Medulla oblongata (tissue), 1 donor: ENCODE results near the gene MSANTD2.
"Not testable (repeated sequence)": the region's sequence is repeated elsewhere in the genome, so short reads cannot be mapped to it uniquely, and the experiment has no call there.

Experiments
- DNase-seq: peaks from one replicate; pipeline ENCODE4 v3.0.0-alpha.2; 2015; ENCODE audit errors: extremely low spot score

The MSANTD2 gene

DNA sequence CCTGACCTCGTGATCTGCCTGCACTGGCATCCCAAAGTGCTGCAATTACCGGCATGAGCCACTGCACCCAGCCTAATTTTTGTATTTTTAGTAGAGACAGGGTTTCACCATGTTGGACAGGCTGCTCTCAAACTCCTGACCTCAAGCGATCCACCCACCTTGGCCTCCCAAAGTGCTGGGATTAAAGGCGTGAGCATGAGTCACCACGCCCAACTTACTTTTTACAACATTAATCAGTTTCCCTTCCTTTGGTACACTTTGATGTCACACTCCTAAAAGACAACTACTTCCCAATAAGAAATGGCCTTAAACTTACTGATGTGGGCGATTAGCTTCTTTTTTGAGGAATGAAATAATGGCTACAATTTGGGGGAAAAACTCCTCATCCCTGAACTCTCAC is 29.2 kb downstream of the MSANTD2 start:
- DNase-seq = not testable (repeated sequence)

DNA sequence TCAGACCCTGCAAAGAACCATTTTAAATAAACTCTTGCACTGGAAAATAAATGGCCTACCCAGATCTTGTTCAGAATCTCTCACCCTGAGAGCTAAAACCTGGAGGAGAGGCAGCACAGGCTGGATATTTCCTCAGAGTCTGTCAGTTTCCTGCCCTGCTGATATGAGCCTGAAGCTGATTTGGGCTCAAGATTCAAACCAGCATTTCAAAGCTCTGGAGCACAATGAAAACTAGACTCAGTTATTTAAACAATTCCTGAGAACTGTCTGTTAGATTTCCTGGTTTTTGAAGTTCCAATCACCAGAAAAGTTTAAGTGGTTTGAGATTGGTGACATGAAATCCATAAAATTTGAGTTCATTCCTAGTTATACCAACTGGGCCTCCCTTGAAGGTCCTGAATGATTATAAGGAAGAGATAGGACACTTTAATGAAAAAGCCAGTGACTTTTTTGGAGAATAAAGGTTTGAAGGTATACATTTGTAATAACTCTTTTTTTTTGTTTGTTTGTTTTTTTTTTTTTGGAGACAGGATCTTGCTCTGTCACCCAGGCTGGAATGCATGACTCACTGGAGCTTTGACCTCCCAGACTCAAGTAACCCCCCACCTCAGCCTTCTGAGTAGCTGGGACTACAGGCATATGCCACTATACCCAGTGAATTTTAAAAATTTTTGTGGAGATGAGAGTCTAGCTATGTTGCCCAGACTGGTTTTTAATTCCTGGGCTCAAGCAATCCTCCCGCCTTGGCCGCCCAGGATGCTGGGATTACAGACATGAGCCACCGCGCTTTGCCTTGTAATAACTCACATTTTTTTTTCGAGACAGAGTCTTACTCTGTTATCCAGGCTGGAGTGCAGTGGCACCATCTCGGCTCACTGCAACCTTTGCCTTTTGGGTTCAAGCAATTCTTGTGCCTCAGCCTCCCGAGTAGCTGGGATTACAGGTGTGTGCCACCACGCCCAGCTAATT is 30.1 kb downstream of the MSANTD2 start:
- DNase-seq = no peak

GRCh38 chr11:124768914-124769313 is 31.3 kb downstream of the MSANTD2 start:
- DNase-seq = no peak

DNA sequence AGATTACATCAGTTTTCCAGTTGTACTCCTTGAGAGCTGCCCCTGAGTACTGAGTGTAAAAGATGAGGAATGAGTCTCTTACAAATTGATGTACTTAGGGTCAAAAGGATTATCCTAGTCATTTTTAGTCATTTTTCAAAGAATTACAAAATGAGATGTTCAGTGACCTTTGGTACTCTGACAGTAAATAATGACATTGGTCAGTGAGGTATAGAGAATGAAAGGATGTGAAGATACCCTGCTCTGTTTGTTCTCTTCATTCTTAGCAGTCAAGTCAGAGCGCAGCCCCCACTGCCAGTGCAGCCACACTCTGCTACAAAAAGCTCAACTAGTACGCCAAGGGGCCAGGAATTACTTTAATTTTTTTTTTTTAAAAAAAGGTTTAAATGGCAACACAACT is 34.0 kb downstream of the MSANTD2 start:
- no peak for DNase-seq

- DNase-seq = peak; percentile 60
These were observed 36.9 kb downstream of the MSANTD2 start for GRCh38 chr11:124763156-124763947.

DNA sequence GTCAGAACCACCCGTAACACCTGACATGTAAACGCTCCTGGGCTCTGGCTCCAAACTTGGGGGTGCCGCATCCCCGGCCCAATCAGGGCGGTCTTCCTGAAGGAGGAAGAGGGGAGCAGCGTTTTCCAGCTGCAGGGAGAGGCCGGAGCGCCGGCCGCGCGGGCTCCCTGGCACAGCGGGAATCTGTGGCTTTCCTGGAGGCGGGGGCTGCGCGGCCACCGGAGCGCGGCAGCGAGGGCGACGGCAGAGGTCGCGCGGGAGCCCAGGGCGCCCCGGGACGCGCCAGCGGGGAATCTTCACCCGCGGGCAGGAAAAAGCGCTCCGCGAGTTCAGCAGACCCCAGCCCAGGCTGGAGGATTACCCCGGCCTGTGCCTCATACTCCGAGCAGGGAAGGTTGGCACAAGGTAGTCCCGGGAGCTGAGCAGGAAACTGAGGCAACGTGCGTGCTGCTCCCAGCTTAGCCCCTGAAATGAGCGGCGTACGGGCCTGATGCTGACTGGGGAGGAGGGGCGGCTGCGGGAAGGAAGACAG is 37.5 kb downstream of the MSANTD2 start:
- DNase-seq = no peak

DNA sequence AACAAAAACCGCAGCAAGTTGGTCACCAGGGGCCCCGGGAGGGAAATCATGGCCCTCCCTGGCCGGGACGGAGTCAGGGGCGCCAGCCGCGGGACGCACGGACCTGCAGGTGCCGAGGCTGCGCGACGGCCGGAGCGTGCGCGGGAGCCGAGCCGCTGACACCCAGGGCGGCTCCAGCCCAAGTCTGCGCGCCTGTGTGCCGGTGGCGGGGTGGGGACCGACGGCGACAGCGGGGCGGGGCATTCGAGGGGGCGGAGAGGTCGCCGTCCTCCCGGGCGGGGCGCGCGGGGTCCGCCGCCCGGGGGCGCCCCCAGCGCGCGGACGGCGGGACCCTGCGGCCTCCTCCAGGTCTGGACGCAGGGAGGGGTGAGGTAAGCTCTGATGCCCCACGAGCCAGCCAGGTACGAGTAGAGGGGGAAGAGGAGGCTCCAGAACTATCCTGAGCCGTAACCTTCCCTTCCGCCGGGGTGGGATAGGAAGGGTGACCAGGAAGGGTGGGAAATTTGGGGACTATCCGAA is 38.0 kb downstream of the MSANTD2 start, which contains the start of gene ESAM:
Gene ESAM (minus strand): TSS at position 186 of the 519 bp plus-strand sequence. CDS start 136 bp downstream, at position 50.
- DNase-seq = no peak

GRCh38 chr11:124761301-124762104 is 38.7 kb downstream of the MSANTD2 start:
- no peak for DNase-seq

- no peak for DNase-seq
These were observed 39.4 kb downstream of the MSANTD2 start for GRCh38 chr11:124760806-124761205.

DNA sequence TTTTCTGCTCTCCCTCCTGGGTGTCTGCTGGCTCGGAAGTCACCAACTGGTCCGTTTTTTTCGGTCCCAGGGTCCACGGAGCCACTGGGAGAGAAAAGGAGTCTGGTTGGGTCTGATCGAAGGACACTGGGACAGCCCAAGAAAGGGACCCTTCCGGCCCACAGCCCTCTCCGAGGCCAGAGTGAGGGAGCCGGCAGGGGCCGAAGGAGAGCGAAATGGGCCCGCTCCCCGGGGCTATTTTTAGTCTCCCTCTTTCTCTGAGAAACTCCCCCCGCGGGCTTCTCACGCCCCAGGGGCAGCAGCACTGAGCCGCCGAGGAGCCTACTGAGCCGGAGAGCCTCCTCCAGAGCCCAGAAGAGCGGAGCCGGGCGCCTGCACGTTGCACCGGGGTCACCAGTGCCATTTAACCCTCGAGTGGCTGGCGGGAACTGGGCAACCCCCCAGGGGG is 40.0 kb downstream of the MSANTD2 start:
- no peak for DNase-seq

GRCh38 chr11:124759266-124760204 is 40.7 kb downstream of the MSANTD2 start:
- DNase-seq = no peak

DNA sequence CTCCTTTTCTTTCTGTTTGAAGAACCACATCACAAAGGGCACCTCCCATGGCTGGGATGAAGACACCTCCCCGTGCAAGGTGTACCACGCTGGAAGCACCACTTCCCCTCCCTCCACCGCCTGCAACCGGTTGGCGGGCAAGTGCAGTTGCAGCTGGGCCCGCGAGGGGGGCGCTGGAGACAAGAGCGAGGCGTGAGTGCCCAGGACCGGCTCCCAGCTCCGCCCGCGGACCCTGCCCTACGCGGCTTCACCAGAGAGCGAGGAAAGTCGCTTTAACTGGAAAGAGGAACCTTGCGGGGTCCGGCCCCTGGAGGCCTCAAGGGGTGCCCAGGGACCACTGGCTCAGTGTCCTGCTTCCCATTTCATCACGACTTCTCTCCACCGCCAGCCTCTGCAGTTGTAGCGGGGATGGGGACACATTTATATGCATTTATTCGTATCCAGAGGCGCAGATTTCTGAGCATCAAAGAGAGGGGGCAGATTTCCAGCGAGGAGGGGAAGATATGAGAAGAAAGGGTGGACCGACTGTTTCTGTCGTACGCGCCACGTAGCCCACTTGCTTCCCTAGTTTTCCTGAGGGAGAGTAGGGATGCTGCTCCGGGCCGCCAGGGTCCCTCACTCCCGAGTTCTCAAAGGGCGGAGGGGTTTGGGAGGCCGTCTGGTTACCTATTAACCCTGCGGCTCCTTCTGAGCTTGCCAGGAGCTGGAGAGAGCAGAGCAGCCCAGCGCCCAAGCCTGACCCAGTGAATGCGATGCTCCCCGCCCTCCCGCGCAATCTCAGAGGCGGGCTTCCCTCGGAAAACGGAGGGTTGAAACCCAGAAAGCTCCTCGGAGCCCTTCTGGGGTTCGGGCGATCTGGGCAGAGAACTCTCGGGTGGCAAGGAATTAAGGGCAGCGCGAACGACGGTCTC is 41.6 kb downstream of the MSANTD2 start:
- peak; percentile 83 for DNase-seq

GRCh38 chr11:124757320-124757719 is 42.9 kb downstream of the MSANTD2 start:
- no peak for DNase-seq

DNA sequence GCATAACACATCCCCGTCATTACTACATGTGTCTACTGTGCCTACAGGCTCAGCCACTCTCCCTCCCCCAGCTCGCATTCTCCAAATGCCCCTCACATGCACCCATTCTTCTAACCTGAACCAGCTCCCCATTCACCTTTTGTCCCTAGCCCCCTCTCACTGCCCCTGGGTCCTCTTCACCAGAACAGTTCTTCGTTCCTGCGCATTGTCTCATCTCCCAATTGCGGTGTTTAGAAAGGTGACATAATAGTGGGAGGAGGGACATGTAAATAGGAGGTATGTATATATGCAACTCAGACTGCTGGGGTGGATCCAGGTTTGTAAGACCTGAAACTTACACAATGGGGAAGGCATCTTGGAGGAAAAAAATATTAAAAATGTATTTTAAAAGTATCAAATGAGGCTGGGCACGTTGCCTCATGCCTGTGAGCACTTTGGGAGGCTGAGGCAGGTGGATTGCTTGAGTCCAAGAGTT is 43.4 kb downstream of the MSANTD2 start:
- DNase-seq = no peak

- no peak for DNase-seq
These were observed 44.0 kb downstream of the MSANTD2 start for GRCh38 chr11:124756033-124756752.

GRCh38 chr11:124754710-124755109 is 45.5 kb downstream of the MSANTD2 start:
- DNase-seq = no peak

- no peak for DNase-seq
These were observed 45.9 kb downstream of the MSANTD2 start for GRCh38 chr11:124754309-124754708.

DNA sequence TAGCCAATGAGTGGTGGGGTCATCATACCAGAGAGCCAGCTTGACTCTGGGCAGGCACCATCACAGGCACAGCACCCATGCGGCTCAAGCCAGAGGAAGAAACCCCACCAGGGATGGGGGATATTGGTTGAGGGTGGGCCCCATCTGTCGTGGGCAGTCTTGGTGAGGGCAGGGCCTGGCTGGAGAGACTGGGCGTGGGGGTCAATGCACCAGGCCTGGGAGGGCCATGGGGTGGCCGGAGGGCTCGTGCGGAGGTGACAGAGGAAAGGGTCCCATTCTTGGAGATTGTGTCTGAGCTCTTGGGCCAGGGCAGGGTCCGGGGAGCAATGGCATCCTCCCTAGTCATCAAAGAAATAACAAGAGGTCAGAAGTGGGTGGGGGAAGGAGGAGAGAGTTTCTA is 46.6 kb downstream of the MSANTD2 start:
- DNase-seq = no peak
